ENCODE data around the gene ZNF609.

DNA sequence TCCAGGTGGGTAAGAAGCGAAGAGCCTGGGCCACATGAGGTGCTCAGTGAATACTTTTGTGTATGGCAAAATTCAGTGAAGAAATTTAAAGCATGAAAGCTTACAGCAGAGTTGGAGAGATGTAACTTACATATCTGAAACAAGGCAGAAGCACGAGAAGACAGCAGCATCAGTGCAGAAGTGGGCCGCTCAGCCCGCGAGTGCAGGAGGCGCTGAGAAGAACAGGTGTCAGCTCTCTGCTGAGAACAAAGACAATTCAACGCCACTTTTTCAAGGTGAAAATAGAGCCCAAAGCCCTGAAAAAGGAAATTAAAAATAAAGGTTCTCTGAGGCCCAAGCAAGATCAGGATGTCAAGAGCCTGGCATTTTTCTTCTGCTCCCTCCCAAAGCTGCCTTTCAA is 256.8 kb downstream of the ZNF609 start:
- TF ChIP-seq TP53 (CRISPR knock-in tag; conservative IDR thresholded peaks at IDR 0.05) (no peak), CTCF (CRISPR knock-in tag; IDR thresholded peaks at IDR 0.05) (no peak), YY1 (IDR thresholded peaks at IDR 0.05; ENCODE audit: insufficient read depth, insufficient replicate concordance, low read depth, low read length) (no peak), ATF2 (CRISPR knock-in tag; IDR thresholded peaks at IDR 0.05) (no peak), DR1 (CRISPR knock-in tag; IDR thresholded peaks at IDR 0.05) (no peak), ARNTL (CRISPR knock-in tag; IDR thresholded peaks at IDR 0.05) (no peak), ZFP1 (CRISPR knock-in tag; IDR thresholded peaks at IDR 0.05) (no peak), ZNF224 (CRISPR knock-in tag; IDR thresholded peaks at IDR 0.05) (no peak)
